IMR-90 (cell line): ENCODE data around the gene TRNT1. TPM values are rescaled to one million over a fixed set of nuclear protein-coding genes. Genes with fewer than 3 reads are reported as not detected.

Experiments used
- ATAC-seq: fragments of 200-7000 bp; cut with Tn5 transposase; 2 replicates; pipeline ENCODE4 v1.9.1; 2020; ENCODE audit warnings: low read depth, mild to moderate bottlenecking, moderate library complexity
- BruUV-seq: library from RNA; stranded (reverse); fragments of 400-500 nt; replicated peaks from 2 replicates; lab custom pipeline; 2021; lab: Mats Ljungman, UMichigan
- CTCF ChIA-PET: fragments of 300-600 bp; formaldehyde crosslinking; extraction: SDS; loops from one replicate; lab custom pipeline; 2021; ENCODE audit warnings: antibody characterized with exemption; lab: Yijun Ruan, JAX
- POLR2A ChIA-PET: fragments of 300-600 bp; sonication (Branson Sonifier 250); formaldehyde crosslinking; loops from one replicate; lab custom pipeline; 2022; ENCODE audit warnings: antibody characterized with exemption; ENCODE audit not compliant: unreplicated experiment; lab: Charles Lee
- DNase-seq: peaks from one replicate; pipeline ENCODE4 v3.0.0; 2013
- H2AFZ ChIP-seq: replicated peaks from 2 replicates; pipeline ENCODE3; 2013; ENCODE audit warnings: low read length, mild to moderate bottlenecking; ENCODE audit not compliant: poor library complexity
- H2AK5ac ChIP-seq: 2 replicates; pipeline ENCODE4 v1.6.1; 2013; ENCODE audit warnings: low read depth, low read length, inconsistent platforms
- H2AK9ac ChIP-seq: replicated peaks from 2 replicates; pipeline ENCODE3; 2013; ENCODE audit warnings: mild to moderate bottlenecking, low read depth, low read length, moderate library complexity; ENCODE audit not compliant: poor library complexity
- H2BK120ac ChIP-seq: 2 replicates; pipeline ENCODE4 v1.6.1; 2013; ENCODE audit warnings: low read depth, low read length, inconsistent platforms
- H2BK15ac ChIP-seq: 3 replicates; pipeline ENCODE4 v1.6.1; 2013; ENCODE audit warnings: low read depth, low read length, inconsistent platforms
- H2BK20ac ChIP-seq: 2 replicates; pipeline ENCODE4 v1.6.1; 2013; ENCODE audit warnings: low read depth, mild to moderate bottlenecking, inconsistent platforms, low read length, moderate library complexity
- H2BK5ac ChIP-seq: 2 replicates; pipeline ENCODE4 v1.6.1; 2013; ENCODE audit warnings: mild to moderate bottlenecking, low read depth, low read length, inconsistent platforms; ENCODE audit not compliant: poor library complexity, severe bottlenecking
- H3K14ac ChIP-seq: replicated peaks from 2 replicates; pipeline ENCODE4 v1.6.1; 2013; ENCODE audit warnings: low read depth, low read length, inconsistent platforms
- H3K18ac ChIP-seq: 2 replicates; pipeline ENCODE4 v1.6.1; 2013; ENCODE audit warnings: low read depth, low read length, control low read depth
- H3K23ac ChIP-seq: 2 replicates; pipeline ENCODE4 v1.6.1; 2013; ENCODE audit warnings: low read depth, low read length, inconsistent platforms
- H3K27ac ChIP-seq: 2 replicates; pipeline ENCODE4 v1.5.1; 2013; ENCODE audit warnings: mild to moderate bottlenecking, control low read depth, low read length; ENCODE audit not compliant: insufficient read depth
- H3K27me3 ChIP-seq: 2 replicates; pipeline ENCODE4 v1.6.1; 2013; ENCODE audit warnings: low read length; ENCODE audit not compliant: control insufficient read depth, insufficient read depth
- H3K36me3 ChIP-seq: 2 replicates; pipeline ENCODE4 v1.6.1; 2013; ENCODE audit warnings: low read length, mixed read lengths; ENCODE audit not compliant: control insufficient read depth, insufficient read depth
- H3K4ac ChIP-seq: 2 replicates; pipeline ENCODE4 v1.6.1; 2013; ENCODE audit warnings: low read depth, low read length, inconsistent platforms
- H3K4me1 ChIP-seq: 2 replicates; pipeline ENCODE4 v1.6.1; 2013; ENCODE audit warnings: low read length, mixed read lengths; ENCODE audit not compliant: control insufficient read depth, insufficient read depth
- H3K4me2 ChIP-seq: 2 replicates; pipeline ENCODE4 v1.6.1; 2013; ENCODE audit warnings: low read depth, mild to moderate bottlenecking, control low read depth, low read length, moderate library complexity
- H3K4me3 ChIP-seq: 2 replicates; pipeline ENCODE4 v1.5.1; 2013; ENCODE audit warnings: low read depth, mild to moderate bottlenecking, control low read depth, low read length, moderate library complexity; ENCODE audit not compliant: insufficient read depth
- H3K56ac ChIP-seq: 2 replicates; pipeline ENCODE4 v1.6.1; 2013; ENCODE audit warnings: low read length, inconsistent platforms; ENCODE audit not compliant: insufficient read depth; ENCODE audit errors: extremely low read depth
- H3K79me1 ChIP-seq, 2 experiments: 2 replicates each; pipeline ENCODE4 v1.6.1; 2013; ENCODE audit warnings: low read length in 2 of 2, inconsistent platforms in 1 of 2, low read depth in 1 of 2
- H3K9ac ChIP-seq: 2 replicates; pipeline ENCODE4 v1.6.1; 2013; ENCODE audit warnings: low read depth, low read length, control low read depth
- H3K9me1 ChIP-seq: 2 replicates; pipeline ENCODE4 v1.6.1; 2013; ENCODE audit warnings: low read length, inconsistent platforms; ENCODE audit not compliant: insufficient read depth
- H3K9me3 ChIP-seq: 2 replicates; pipeline ENCODE4 v1.6.1; 2013; ENCODE audit warnings: low read length; ENCODE audit not compliant: control insufficient read depth, insufficient read depth
- H4K20me1 ChIP-seq: 2 replicates; pipeline ENCODE4 v1.6.1; 2013; ENCODE audit warnings: low read length, inconsistent platforms; ENCODE audit not compliant: insufficient read depth
- H4K5ac ChIP-seq: 2 replicates; pipeline ENCODE4 v1.6.1; 2013; ENCODE audit warnings: mild to moderate bottlenecking, low read depth, low read length, control low read depth
- H4K8ac ChIP-seq, 2 experiments: 2 replicates each; pipeline ENCODE4 v1.6.1; 2013; ENCODE audit warnings: low read depth in 2 of 2, low read length in 2 of 2, control low read depth in 1 of 2, inconsistent platforms in 1 of 2
- H4K91ac ChIP-seq: 2 replicates; pipeline ENCODE4 v1.6.1; 2013; ENCODE audit warnings: low read depth, low read length, inconsistent platforms; ENCODE audit not compliant: insufficient read depth
- CEBPB ChIP-seq: IDR thresholded peaks from 2 replicates; pipeline ENCODE4 v1.6.1; 2012; ENCODE audit warnings: low read depth, low read length, improper control_type of control experiment
- CHD1 ChIP-seq: IDR thresholded peaks from 2 replicates; pipeline ENCODE4 v1.6.1; 2012; ENCODE audit warnings: low read depth, low read length, improper control_type of control experiment
- RCOR1 ChIP-seq: IDR thresholded peaks from 2 replicates; pipeline ENCODE4 v1.6.1; 2012; ENCODE audit warnings: mild to moderate bottlenecking, low read length, improper control_type of control experiment; ENCODE audit not compliant: insufficient replicate concordance
- RFX5 ChIP-seq: IDR thresholded peaks from 2 replicates; pipeline ENCODE4 v1.8.0; 2012; ENCODE audit warnings: low read depth, mild to moderate bottlenecking, low read length, moderate library complexity
- WGBS, 2 experiments: methylation state at CpG; one replicate each; pipeline versions ENCODE4 v1.1.5 to v1.1.7; 2013; ENCODE audit warnings: missing lambda C conversion rate in 2 of 2; ENCODE audit not compliant: insufficient read length in 1 of 2; ENCODE audit errors: extremely low coverage in 2 of 2; 5-methylcytosine and 5-hydroxymethylcytosine counted together
- dilution Hi-C: fragments of 300-500 bp; cut with HindIII; formaldehyde crosslinking; loops from one replicate; pipeline ENCODE4 v1.14.3; 2018; ENCODE audit warnings: low sequenced_read_pairs; ENCODE audit not compliant: unreplicated experiment
- in situ Hi-C: fragments of 300-500 bp; cut with MboI; formaldehyde crosslinking; loops from 3 replicates; pipeline ENCODE4 v1.14.3; 2019; ENCODE audit warnings: low sequenced_read_pairs, inconsistent platforms, mixed read lengths
- intact Hi-C: fragments of 100-400 bp; cut with micrococcal nuclease; formaldehyde crosslinking; loops from 2 replicates; pipeline ENCODE4 v1.10.0; 2022
- polyA plus RNA-seq, 3 experiments: library from polyadenylated mRNA; depleted of rRNA; stranded (reverse); fragments of >200 nt; gene quantifications; 2 replicates each; pipeline ENCODE4 v1.2.3, GENCODE V29; 2012; ENCODE audit warnings: low replicate concordance in 1 of 3
- total RNA-seq: library from RNA; depleted of rRNA; stranded (reverse); fragments of >200 nt; gene quantifications from 2 replicates; pipeline ENCODE4 v1.2.3, GENCODE V29; 2012

TRNT1 gene
- total and polyA plus RNA-seq, 2 of the 4 experiments (the other 2 are of a cell fraction), result 11.8 to 12.3 TPM

DNA sequence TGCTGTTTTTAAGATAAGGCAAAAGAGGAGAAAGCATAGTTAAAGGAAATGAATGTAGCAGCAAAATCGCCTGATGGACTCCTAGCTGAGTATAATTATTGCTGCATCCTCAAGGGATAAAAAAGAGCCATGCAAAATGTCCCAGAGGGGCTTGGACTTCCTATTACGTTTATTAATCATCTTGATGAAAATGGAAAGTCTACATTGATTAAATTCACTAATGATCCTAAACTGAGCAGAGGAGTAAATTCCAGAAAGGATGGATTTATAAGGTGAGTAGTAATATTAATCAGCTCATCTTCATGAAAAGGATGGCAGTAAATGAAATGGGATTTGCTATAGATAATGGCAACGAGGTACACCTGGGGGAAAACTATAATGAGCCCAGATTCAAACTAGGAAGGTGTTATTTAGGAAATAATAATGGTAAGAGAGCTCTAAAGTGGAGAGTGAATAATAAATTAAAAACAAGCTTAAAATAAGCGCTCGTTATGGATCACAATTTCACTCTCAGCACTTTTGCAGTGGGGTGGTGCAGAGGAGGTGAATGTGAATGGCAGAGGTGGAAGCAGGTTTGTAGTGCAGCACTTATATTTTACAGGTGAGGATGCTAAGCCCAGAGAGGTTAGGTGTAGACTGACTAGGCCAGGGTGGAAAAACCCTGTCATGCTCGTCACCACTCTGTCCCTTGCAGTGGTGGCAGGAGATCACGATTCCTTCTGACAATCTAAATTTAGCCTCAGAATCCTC is 38.8 kb upstream of the TRNT1 start:
- Histone ChIP-seq H3K27ac (no peak overlapping the region), H3K4me3 (no peak overlapping the region), H3K4ac (no peak overlapping the region), H2BK5ac (no peak overlapping the region), H2AK9ac (no peak overlapping the region), H3K79me1 (no peaks in the 10 kb centered on the region), H2BK20ac (no peak overlapping the region), H4K20me1 (no peaks in the 10 kb centered on the region), H2BK120ac (no peak overlapping the region), H3K9me3 (peaks cover 2% of the 10 kb centered on the region; the same call in 1 of the 2 replicates), H2AFZ (no peak overlapping the region), H4K5ac (no peak overlapping the region), H4K91ac (no peak overlapping the region), H3K18ac (no peak overlapping the region), H3K9me1 (no peaks in the 10 kb centered on the region), H3K36me3 (no peaks in the 10 kb centered on the region), H3K9ac (no peak overlapping the region), H2BK15ac (no peak overlapping the region), H3K27me3 (no peaks in the 10 kb centered on the region), H3K23ac (no peak overlapping the region), H3K14ac (no peak overlapping the region), H3K4me2 (no peak overlapping the region), H3K4me1 (no peaks in the 10 kb centered on the region), H2AK5ac (no peak overlapping the region), H3K56ac (no peak overlapping the region), H4K8ac (no peak overlapping the region)
- dilution Hi-C loops (no loop called here), intact Hi-C loops (no loop called here), in situ Hi-C loops (no loop called here)
- no peak for ATAC-seq
- WGBS, 2 experiments, result no CpG with 5 or more reads among the region's 7 CpGs
- CTCF ChIA-PET, result no interaction called here
- POLR2A ChIA-PET, result no interaction called here
- no TSS peak for BruUV-seq
- DNase-seq, result no peak
- TF ChIP-seq RCOR1 (no peak), RFX5 (no peak), CEBPB (no peak), CHD1 (no peak)
